HG02759 (cell line): ENCODE data around the gene RTEL1.
"Not testable (repeated sequence)": the region's sequence is repeated elsewhere in the genome, so short reads cannot be mapped to it uniquely, and the experiment has no call there.

Experiments used
- ATAC-seq: cut with Tn5 transposase; IDR thresholded peaks from one replicate; pipeline ENCODE4 v1.9.1; 2021; ENCODE audit warnings: mild to moderate bottlenecking, moderate library complexity; ENCODE audit not compliant: unreplicated experiment

Gene RTEL1

GRCh38 chr20:63664861-63665594 lies 6.9 kb downstream of the RTEL1 start:
- ATAC-seq, result no peak

GRCh38 chr20:63665708-63666107 lies 7.6 kb downstream of the RTEL1 start:
- ATAC-seq, result no peak

GRCh38 chr20:63667858-63668257 lies 9.7 kb downstream of the RTEL1 start:
- ATAC-seq, result no peak

GRCh38 chr20:63668351-63668750 lies 10.2 kb downstream of the RTEL1 start:
- ATAC-seq, result no peak

- not testable (repeated sequence) for ATAC-seq
Measured at GRCh38 chr20:63671695-63672094, 13.6 kb downstream of the RTEL1 start.

GRCh38 chr20:63672666-63673065 lies 14.6 kb downstream of the RTEL1 start:
- no peak for ATAC-seq

GRCh38 chr20:63673951-63674350 lies 15.8 kb downstream of the RTEL1 start:
- no peak for ATAC-seq

GRCh38 chr20:63675681-63676368 lies 17.7 kb downstream of the RTEL1 start:
- no peak for ATAC-seq

GRCh38 chr20:63678071-63678470 lies 20.0 kb downstream of the RTEL1 start:
- ATAC-seq, result no peak

- no peak for ATAC-seq
Measured at GRCh38 chr20:63678667-63679465, 20.8 kb downstream of the RTEL1 start.

- no peak for ATAC-seq
Measured at GRCh38 chr20:63679799-63680305, 21.7 kb downstream of the RTEL1 start.

GRCh38 chr20:63680427-63680826 lies 22.3 kb downstream of the RTEL1 start:
- ATAC-seq, result no peak

- ATAC-seq, result no peak
Measured at GRCh38 chr20:63680857-63681608, 22.9 kb downstream of the RTEL1 start.

- ATAC-seq, result no peak
Measured at GRCh38 chr20:63681609-63682142, 23.6 kb downstream of the RTEL1 start.

- no peak for ATAC-seq
Measured at GRCh38 chr20:63682384-63683139, 24.4 kb downstream of the RTEL1 start.

GRCh38 chr20:63685269-63686026 lies 27.3 kb downstream of the RTEL1 start:
- no peak for ATAC-seq

- no peak for ATAC-seq
Measured at GRCh38 chr20:63686094-63686491, 28.0 kb downstream of the RTEL1 start.

- no peak for ATAC-seq
Measured at GRCh38 chr20:63686492-63687321, 28.6 kb downstream of the RTEL1 start.
